ENCODE measurements around the gene ZDHHC14.
"Not testable (repeated sequence)": the region's sequence is repeated elsewhere in the genome, so short reads cannot be mapped to it uniquely, and the experiment has no call there.

ZDHHC14 gene

DNA sequence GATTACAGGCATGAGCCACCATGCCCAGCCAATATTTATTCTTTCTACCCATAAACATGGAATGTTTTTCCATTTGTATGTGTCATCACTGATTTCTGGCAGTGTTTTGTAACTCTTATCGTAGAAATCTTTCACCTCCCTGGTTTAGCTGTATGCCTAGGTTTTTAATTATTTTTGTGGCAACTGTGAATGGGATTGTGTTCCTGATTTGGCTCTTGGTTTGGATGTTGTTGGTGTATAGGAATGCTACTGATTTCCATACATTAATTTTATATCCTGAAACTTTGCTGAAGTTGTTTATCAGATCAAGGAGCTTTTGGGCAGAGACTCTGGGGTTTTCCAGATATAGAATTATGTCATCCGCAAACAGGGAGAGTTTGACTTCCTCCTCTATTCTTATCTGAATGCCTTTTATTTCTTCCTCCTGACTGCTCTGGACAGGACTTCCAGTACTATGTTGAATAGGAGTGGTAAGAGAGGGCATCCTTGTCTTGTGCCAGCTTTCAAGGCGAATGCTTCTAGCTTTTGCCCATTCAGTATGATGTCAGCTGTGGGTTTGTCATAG lies 198.6 kb downstream of the ZDHHC14 start:
- no peak overlapping the region for H3K4me3 ChIP-seq (ENCODE audit: low read depth, low read length)
- TF ChIP-seq CTCF (IDR thresholded peaks at IDR 0.05; ENCODE audit: low read depth, low read length): no peak
- in situ Hi-C loops (cut with HindIII; ENCODE audit: low sequenced_read_pairs): no loop called here
- no peak for DNase-seq (ENCODE audit: low read depth, low spot score)

DNA sequence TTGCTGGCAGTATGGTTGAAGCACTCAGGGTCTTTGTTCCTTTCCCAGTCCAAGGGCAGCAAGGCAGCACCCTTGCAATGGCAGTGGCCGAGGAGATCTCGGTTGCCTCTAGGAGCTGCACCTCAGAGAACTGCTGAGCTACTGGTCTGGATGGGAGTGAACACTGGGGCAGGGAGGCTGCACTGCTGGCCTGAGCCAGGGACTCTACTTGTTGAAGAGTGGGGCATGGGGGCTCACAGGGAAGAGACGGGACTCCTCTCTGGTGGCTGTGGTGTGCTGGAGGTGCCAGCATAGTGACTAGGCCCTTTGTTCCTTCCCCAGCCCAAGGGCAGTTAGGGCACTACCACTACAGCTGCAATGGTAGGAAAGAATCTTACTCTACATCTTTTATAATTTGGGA lies 203.0 kb downstream of the ZDHHC14 start:
- TF ChIP-seq CTCF (IDR thresholded peaks at IDR 0.05; ENCODE audit: low read depth, low read length): no peak
- in situ Hi-C loops (cut with HindIII; ENCODE audit: low sequenced_read_pairs): no loop called here
- no peak overlapping the region for H3K4me3 ChIP-seq (ENCODE audit: low read depth, low read length)
- no peak for DNase-seq (ENCODE audit: low read depth, low spot score)

DNA sequence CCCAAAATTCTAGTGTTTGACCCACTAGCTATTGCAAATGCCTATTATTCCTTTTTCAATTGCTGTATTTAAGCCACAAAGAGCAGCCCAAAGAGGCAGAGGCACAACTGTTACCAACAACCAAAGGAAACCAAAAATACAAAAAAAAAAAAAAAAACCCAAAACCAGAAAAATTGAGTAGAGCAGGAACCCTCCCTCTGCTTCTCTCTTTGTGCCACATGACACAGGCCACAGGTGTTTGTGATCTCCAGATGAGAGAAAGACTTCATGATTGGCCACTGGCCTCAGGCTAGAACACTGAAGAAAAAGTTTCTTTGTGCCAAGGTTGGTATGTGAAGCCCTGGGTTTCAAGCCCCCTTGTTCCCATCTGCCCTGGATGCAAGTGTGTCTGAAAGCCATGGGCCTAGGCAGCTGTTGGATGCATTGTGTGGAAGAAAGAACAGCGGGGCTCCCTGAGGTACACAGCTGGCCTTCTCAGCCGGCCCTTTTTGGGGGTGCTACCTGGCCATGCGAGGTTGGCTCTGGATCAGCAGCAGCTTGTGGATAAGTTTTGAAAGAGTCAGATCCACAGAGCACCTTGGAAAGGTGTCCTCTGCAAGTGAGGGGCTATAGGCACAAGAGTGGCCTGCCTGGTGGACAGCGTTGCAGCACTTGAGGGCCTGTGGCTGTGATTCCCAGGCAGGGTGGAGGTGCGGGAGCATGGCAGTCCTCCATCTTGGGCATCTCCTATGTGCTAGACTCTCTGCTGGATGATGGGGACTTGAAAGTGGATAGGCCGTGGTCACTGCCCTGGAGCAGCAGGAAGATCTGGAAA lies 204.5 kb downstream of the ZDHHC14 start:
- in situ Hi-C loops (cut with HindIII; ENCODE audit: low sequenced_read_pairs): no loop called here
- no peak for TF ChIP-seq CTCF (IDR thresholded peaks at IDR 0.05; ENCODE audit: low read depth, low read length)
- no peak for DNase-seq (ENCODE audit: low read depth, low spot score)
- no peak overlapping the region for H3K4me3 ChIP-seq (ENCODE audit: low read depth, low read length)

GRCh38 chr6:157586088-157586414 lies 205.1 kb downstream of the ZDHHC14 start:
- in situ Hi-C loops (cut with HindIII; ENCODE audit: low sequenced_read_pairs): no loop called here
- DNase-seq (ENCODE audit: low read depth, low spot score): peak; percentile 57
- no peak overlapping the region for H3K4me3 ChIP-seq (ENCODE audit: low read depth, low read length)
- no peak for TF ChIP-seq CTCF (IDR thresholded peaks at IDR 0.05; ENCODE audit: low read depth, low read length)

- no peak for DNase-seq (ENCODE audit: low read depth, low spot score)
- H3K4me3 ChIP-seq (ENCODE audit: low read depth, low read length): no peak overlapping the region
- TF ChIP-seq CTCF (IDR thresholded peaks at IDR 0.05; ENCODE audit: low read depth, low read length): no peak
- in situ Hi-C loops (cut with HindIII; ENCODE audit: low sequenced_read_pairs): no loop called here
Observed at GRCh38 chr6:157586476-157587126, 205.6 kb downstream of the ZDHHC14 start.

DNA sequence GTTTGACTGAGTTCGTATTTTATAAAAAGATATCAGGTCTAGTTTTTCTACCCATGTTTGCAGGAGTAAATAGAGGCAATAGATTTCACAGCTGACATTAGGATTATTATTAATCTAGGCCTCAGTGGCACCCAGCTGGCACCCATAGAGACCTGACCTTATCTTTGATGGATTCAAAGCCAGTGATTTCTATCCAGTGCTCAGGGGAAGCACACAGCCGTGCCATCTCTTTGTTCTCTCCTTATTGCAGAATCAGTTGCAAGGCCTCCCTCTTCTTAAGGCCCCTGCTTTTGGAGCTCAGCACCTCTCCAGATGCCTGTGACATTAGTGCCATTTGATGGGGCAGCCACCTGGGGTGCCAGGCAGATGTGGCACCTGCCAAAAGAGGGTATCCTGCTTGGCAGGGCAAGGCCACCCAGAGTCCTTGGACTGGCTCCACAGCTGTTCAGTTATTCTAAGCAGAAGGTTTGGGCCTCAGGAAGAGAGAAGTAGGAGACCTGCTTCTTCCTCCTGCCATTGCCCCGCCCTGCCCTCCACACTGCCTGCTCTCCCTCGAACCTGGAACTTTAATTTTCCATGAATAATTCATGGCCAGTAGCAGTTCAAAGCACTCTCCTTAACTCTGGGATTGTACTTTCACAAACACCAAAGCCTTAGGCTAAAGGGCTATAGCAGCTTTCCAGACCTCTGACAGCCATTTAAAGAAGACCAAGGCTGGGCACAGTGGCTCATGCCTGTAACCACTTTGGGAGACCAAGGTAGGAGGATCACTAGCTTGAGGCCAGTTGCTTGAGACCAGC lies 206.3 kb downstream of the ZDHHC14 start:
- DNase-seq (ENCODE audit: low read depth, low spot score): no peak
- in situ Hi-C loops (cut with HindIII; ENCODE audit: low sequenced_read_pairs): no loop called here
- H3K4me3 ChIP-seq (ENCODE audit: low read depth, low read length): no peak overlapping the region
- TF ChIP-seq CTCF (IDR thresholded peaks at IDR 0.05; ENCODE audit: low read depth, low read length): no peak

- H3K4me3 ChIP-seq (ENCODE audit: low read depth, low read length); in situ Hi-C loops (cut with HindIII; ENCODE audit: low sequenced_read_pairs); DNase-seq (ENCODE audit: low read depth, low spot score): not testable (repeated sequence)
Observed at GRCh38 chr6:157590654-157591053, 209.7 kb downstream of the ZDHHC14 start.

All from astrocyte of the spinal cord (primary cell).